GM18870 (cell line): Measurements from ENCODE around the gene BARX2.
"Not testable (repeated sequence)": the region's sequence is repeated elsewhere in the genome, so short reads cannot be mapped to it uniquely, and the experiment has no call there.

Experiments
- ATAC-seq: cut with Tn5 transposase; IDR thresholded peaks from one replicate; pipeline ENCODE4 v1.9.1; 2021; ENCODE audit warnings: moderate library complexity; ENCODE audit not compliant: unreplicated experiment

The BARX2 gene, protein sequence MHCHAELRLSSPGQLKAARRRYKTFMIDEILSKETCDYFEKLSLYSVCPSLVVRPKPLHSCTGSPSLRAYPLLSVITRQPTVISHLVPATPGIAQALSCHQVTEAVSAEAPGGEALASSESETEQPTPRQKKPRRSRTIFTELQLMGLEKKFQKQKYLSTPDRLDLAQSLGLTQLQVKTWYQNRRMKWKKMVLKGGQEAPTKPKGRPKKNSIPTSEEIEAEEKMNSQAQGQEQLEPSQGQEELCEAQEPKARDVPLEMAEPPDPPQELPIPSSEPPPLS

GRCh38 chr11:129375751-129376657 lies at the start of gene BARX2:
TSS of gene BARX2 (plus strand) at chr11:129375848. CDS start at chr11:129376036, 188 bp downstream.
- ATAC-seq = no peak

GRCh38 chr11:129326921-129327320 lies 48.7 kb upstream of the BARX2 start:
- no peak for ATAC-seq

GRCh38 chr11:129327708-129328107 lies 47.9 kb upstream of the BARX2 start:
- ATAC-seq = not testable (repeated sequence)

DNA sequence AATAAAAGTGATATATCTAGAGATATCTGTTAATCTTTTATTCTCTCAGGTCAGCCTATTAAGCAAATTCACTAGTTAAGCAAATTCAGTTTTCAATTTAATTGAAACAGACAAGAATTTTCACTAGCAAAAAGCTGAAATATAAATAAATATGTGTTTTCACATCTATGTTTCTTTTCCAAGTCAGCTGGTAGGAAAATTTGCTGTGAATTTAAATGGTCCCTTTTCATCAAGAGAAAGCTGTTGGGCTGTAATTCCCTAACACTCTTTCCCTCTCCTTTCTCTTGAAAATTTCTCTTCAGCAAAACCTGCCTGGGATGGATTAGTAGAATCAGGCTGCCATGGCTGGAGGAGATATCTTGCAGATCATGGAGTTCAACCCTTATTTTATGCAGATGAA lies 46.9 kb upstream of the BARX2 start:
- ATAC-seq = no peak

GRCh38 chr11:129331217-129331616 lies 44.4 kb upstream of the BARX2 start:
- no peak for ATAC-seq

- ATAC-seq = no peak
These were observed 43.8 kb upstream of the BARX2 start for GRCh38 chr11:129331871-129332274.

- no peak for ATAC-seq
These were observed 41.8 kb upstream of the BARX2 start for GRCh38 chr11:129333873-129334272.

- ATAC-seq = not testable (repeated sequence)
These were observed 31.2 kb upstream of the BARX2 start for GRCh38 chr11:129344301-129344940.

GRCh38 chr11:129346916-129347315 lies 28.7 kb upstream of the BARX2 start:
- no peak for ATAC-seq

DNA sequence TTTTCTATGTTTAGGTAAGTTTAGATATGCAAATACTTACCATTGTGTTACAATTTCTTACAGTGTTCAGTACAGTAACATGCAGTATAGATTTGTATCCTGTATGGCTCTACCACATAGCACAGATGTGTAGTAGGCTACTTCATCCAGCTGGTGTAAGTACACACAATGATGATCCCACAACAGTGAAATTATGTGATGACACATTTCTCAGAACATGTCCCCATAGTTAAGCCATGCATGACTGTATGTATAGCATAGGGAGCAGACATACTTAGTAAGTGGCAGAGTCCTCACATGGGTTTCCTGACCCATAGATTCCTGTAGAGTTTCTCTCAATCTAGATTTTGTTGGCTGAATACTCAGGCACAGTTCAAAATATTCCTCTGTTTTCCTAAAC lies 26.8 kb upstream of the BARX2 start:
- no peak for ATAC-seq

- ATAC-seq = no peak
These were observed 23.0 kb upstream of the BARX2 start for GRCh38 chr11:129352676-129353075.

DNA sequence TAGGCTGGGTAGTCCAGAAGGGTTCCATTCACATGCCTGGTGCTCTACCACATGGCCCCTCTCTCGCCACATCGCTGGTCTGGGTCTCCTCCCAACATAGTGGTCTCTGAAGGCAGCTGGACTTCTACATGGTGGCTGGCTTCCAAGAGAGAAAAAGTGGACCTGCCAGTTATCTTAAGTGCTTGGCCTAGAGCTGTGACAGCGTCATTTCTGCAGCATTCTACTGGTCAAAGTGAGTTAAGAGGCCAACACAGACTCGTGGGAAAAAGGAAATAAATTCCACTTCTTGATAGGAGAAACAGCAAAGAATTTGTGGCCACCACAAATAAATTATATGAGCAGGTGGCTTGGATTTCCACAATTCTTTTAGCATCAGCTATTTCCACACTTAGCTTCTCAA lies 21.0 kb upstream of the BARX2 start:
- no peak for ATAC-seq

DNA sequence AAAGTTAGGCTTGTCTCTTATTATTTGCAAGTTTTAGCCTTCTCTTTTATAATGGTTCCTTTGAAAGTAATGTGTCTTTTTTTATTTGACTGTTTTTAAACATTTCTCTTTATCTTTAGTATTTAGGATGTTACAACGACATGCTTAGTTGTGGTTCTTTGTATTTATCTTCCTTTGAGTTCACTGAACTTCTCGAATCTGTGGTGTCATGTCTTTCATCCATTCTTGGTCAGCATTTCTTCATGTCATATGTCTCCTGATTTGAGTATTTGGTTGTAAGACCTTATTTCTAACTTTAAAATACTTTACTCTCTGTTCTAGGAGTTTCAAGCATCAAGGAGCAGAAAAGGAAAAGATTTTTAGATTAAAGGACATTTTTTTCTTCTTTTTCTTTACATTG lies 15.9 kb upstream of the BARX2 start:
- no peak for ATAC-seq

DNA sequence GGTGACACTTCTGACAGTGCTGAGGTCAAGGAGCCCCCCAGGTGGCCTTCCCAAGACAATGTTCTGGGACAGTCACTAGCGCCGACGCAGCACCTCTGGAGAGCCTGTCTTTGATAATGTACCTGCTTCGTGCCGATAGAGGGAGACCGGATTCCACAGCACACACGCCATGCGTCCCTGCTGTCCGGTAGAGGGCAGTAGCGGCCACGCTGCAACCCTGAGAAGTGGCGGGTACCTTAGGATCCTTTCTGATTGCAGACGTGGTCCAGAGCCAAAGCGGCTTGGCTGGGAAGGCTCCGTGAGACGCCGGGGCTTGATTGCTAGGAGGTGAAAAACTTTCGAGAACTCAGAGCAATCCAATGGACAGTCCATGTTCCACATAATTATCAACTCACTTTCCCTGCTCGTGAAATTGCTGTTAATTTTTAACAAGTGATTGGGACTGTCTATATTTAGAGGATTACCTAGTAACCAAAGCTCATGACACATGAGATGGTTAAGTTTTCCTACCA lies 11.4 kb upstream of the BARX2 start:
- ATAC-seq = peak; percentile 99

DNA sequence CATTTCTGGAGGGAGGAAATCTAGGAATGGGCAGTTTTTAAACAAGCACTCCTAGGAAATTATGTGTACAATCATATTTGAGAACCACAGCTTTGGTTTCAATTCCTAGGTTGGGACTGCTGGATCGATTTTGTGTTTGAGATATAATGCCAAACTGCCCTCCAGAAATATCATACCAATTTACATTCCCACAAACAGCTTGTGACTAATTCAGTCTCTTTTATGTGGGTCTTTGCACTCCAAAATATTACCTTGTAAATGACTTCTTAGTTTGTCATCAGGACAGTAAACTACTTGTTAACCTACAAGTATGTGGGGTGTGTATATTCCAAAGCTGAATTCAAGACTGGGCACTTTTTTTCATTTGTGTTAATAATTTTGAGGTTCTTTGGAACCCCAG lies 9.8 kb upstream of the BARX2 start:
- ATAC-seq = no peak

- no peak for ATAC-seq
These were observed 8.7 kb upstream of the BARX2 start for GRCh38 chr11:129366737-129367597.

DNA sequence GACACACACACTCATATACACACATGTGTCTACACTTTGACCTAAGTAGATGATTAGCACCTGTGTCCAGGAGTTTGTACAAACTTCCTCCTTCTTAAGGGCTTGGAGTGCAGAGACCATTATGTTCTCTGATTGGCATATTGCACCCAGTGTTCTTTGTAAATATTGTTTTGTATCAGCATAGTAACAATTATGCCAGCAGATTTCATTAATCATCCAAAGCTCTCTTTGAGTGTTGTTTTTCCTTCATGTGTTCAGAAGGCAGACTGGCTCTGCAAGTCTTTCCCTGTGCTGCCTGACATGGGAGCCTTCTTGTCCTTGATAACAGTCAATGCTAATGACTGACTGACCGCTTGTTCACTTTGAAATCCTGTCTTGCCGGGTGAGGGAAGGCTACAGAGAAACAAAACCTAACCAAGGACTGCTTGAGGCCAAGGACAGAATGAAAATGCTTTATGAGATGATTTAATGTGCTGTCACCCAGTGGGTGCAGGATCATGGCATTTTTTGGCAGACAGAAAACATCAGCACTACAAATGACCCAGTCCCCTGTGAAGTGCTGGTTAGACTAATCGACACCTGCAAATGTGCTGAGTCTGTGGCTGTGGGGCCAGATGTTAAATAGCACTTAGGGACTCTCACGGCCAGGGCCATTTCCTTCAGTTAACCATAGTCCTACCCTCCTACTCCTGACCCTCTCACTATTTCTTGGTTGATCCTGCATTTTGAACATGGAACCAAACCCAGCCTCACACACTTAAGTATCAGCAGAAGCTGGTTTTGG lies 6.6 kb upstream of the BARX2 start:
- no peak for ATAC-seq

GRCh38 chr11:129370715-129371114 lies 4.9 kb upstream of the BARX2 start:
- no peak for ATAC-seq

DNA sequence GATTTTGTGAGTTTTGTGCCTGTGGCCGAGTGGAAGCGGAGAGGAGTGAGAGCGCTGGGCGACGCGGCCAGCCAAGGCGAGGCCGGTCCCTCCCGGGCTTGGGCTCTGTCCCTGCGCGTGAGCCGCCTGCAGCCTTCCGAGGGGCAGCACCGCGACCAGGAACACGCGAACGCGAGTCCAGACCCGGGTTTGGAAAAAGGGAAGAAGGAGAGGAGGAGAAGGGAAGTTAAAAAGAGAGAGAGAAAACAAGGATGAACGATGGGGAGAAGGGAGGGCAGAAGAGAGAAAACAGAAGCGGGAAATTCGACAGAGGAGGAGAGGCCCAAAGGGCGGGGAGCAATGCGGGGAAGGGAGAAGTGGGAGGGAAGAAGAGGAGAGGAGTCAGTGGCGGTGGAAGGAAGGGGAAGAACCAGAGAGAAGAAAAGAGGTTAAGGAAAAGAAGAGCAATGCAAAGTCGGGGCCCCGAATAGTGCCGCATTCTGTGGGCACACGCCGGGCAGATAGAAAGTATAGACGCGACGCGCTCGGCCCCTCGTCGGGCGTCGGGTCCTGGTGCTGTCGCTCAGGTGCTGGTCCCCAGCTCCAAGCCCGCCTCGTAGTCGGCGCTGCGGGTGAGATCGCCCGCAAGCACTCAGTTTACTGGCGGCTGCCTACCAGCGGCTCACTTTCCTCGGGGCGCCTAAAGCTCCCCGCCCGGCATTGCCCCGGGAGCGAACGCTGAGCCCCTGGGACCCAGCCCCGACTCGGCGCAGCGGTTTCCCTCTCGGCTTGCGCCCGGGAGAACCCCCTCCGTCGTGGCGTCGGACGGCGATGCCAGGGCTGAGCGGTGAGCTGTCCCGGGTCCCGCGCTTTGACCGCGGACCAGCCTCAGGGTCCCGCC lies 2.8 kb upstream of the BARX2 start:
- no peak for ATAC-seq
